Breast epithelium (tissue), 3 donors: Measurements from ENCODE around the gene SLC22A23.

Experiments
- POLR2A ChIP-seq: fragments of 450-650 bp; IDR thresholded peaks from one replicate; pipeline ENCODE4 v1.6.1; 2016; ENCODE audit warnings: antibody characterized with exemption, mild to moderate bottlenecking, moderate library complexity
- POLR2AphosphoS5 ChIP-seq, 3 donors: sonication (generic); formaldehyde crosslinking; IDR thresholded peaks; one replicate each; pipeline ENCODE4 v1.6.1; 2017; ENCODE audit warnings: antibody characterized with exemption in 3 of 3
- TF ChIP-seq, protein P1 (sequence below), 3 donors: fragments of 450-650 bp; IDR thresholded peaks; one replicate each; pipeline ENCODE4 v1.5.1; 2016 to 2017; ENCODE audit warnings: antibody characterized with exemption in 3 of 3, mild to moderate bottlenecking in 3 of 3, moderate library complexity in 3 of 3

DNA sequence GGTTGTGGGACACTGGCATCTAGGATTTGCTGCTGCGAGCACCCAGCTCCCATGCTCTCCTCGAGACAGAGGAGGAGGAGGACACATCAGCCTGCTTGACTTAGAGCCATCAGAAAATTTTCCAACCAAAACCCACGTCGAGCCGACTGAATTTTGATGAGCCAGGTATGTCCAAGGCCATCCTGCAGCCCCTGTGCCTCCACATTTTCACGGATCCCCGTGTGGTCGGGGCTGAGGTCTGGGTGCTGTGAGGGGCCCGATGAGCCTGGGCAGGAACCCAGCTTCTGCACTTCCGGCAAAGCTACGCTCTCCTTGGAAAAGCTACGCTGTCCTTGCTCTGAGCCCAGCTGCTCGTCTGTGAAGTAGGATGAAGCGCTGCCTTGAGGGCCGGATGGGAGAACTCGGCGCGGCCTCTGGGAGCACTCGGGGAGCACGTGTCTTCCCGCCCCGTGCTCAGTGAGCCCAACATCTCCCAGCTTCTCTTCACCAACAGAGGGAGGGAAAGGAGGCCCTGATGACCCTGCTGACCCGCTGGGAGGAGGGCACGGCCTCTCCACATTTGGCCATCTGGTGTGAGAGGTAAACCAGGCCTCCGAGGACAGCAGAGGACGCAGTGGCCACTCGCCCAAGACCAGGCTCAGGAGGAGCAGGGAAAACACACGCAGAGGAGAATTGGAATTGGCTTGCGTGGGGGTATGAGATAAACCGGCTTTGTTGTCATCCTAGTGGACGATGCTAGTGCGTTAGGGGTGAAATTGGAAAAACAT lies 164.2 kb downstream of the SLC22A23 start:
- TF ChIP-seq, protein P1, sequence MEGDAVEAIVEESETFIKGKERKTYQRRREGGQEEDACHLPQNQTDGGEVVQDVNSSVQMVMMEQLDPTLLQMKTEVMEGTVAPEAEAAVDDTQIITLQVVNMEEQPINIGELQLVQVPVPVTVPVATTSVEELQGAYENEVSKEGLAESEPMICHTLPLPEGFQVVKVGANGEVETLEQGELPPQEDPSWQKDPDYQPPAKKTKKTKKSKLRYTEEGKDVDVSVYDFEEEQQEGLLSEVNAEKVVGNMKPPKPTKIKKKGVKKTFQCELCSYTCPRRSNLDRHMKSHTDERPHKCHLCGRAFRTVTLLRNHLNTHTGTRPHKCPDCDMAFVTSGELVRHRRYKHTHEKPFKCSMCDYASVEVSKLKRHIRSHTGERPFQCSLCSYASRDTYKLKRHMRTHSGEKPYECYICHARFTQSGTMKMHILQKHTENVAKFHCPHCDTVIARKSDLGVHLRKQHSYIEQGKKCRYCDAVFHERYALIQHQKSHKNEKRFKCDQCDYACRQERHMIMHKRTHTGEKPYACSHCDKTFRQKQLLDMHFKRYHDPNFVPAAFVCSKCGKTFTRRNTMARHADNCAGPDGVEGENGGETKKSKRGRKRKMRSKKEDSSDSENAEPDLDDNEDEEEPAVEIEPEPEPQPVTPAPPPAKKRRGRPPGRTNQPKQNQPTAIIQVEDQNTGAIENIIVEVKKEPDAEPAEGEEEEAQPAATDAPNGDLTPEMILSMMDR (IDR thresholded peaks at IDR 0.05) = no peak
- no peak for TF ChIP-seq POLR2AphosphoS5 (IDR thresholded peaks at IDR 0.05)
- TF ChIP-seq POLR2A = no peak
